Suprapubic skin (tissue), 4 donors: ENCODE data around the gene DUSP16.

Experiments
- EP300 ChIP-seq: sonication (generic); formaldehyde crosslinking; IDR thresholded peaks from one replicate; pipeline ENCODE4 v1.6.1; 2017; ENCODE audit warnings: antibody characterized with exemption
- POLR2A ChIP-seq, 2 donors: fragments of 450-650 bp; IDR thresholded peaks; one replicate each; pipeline ENCODE4 v1.6.1; 2017; ENCODE audit warnings: antibody characterized with exemption in 2 of 2, mild to moderate bottlenecking in 2 of 2, moderate library complexity in 2 of 2
- POLR2AphosphoS5 ChIP-seq, 3 donors: sonication (generic); formaldehyde crosslinking; IDR thresholded peaks; one replicate each; pipeline ENCODE4 v1.6.1; 2017; ENCODE audit warnings: antibody characterized with exemption in 3 of 3
- TF ChIP-seq, protein P1 (sequence below), 2 donors: fragments of 200-600 bp in 1 of 2; fragments of 450-650 bp in 1 of 2; sonication (generic) in 1 of 2; IDR thresholded peaks; one replicate each; pipeline ENCODE4 v1.5.1; 2016 to 2019; ENCODE audit warnings: antibody characterized with exemption in 2 of 2, mild to moderate bottlenecking in 1 of 2, moderate library complexity in 1 of 2

GRCh38 chr12:12543959-12544358 is 18.7 kb downstream of the DUSP16 start:
- TF ChIP-seq, protein P1, sequence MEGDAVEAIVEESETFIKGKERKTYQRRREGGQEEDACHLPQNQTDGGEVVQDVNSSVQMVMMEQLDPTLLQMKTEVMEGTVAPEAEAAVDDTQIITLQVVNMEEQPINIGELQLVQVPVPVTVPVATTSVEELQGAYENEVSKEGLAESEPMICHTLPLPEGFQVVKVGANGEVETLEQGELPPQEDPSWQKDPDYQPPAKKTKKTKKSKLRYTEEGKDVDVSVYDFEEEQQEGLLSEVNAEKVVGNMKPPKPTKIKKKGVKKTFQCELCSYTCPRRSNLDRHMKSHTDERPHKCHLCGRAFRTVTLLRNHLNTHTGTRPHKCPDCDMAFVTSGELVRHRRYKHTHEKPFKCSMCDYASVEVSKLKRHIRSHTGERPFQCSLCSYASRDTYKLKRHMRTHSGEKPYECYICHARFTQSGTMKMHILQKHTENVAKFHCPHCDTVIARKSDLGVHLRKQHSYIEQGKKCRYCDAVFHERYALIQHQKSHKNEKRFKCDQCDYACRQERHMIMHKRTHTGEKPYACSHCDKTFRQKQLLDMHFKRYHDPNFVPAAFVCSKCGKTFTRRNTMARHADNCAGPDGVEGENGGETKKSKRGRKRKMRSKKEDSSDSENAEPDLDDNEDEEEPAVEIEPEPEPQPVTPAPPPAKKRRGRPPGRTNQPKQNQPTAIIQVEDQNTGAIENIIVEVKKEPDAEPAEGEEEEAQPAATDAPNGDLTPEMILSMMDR (IDR thresholded peaks at IDR 0.05): no peak
- TF ChIP-seq POLR2AphosphoS5 (IDR thresholded peaks at IDR 0.05) (no peak), EP300 (no peak), POLR2A (IDR thresholded peaks at IDR 0.05) (no peak)
